ENCODE data around the gene POU4F3. TPM values are rescaled to one million over a fixed set of nuclear protein-coding genes. Genes with fewer than 3 reads are reported as not detected.

POU4F3 gene
- total RNA-seq, 1 donor from 2014 or later, result 0.18 TPM

DNA sequence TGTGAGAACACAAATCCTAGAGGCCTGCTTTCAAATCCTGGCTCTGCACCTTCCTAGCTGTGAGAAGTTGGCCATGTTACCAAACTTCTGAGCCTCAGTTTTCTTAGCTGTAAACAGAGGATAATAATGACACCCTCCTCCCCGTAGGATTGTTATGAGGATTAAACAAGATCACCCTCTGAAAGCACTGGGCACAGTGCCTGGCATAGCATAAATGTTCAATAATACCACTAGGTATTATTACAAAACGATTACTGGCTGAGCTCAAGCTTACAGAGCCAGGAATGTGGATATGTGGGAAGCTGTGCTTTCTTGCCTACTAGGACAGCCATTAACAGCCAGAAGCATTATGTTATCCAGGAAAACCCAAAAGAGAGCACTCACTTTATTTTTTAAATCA lies 30.8 kb upstream of the POU4F3 start:
- Histone ChIP-seq H2AFZ (ENCODE audit: low read depth, low read length) (no peak overlapping the region), H3K4me2 (ENCODE audit: low read length) (no peak overlapping the region), H3K4me3 (ENCODE audit: insufficient read depth, low read depth, low read length) (no peak overlapping the region), H3K79me2 (ENCODE audit: insufficient read depth, low read length) (no peaks in the 10 kb centered on the region), H3K27ac (ENCODE audit: low read depth, low read length) (no peak overlapping the region), H3K9me3 (ENCODE audit: insufficient read depth, low read depth, low read length) (no peaks in the 10 kb centered on the region), H3K27me3 (ENCODE audit: insufficient read depth, low read length) (peaks cover 19% of the 10 kb centered on the region), H3K4me1 (ENCODE audit: insufficient read depth, low read length) (no peaks in the 10 kb centered on the region), H4K20me1 (ENCODE audit: insufficient read depth, low read length) (no peaks in the 10 kb centered on the region), H3K9ac (ENCODE audit: low read length) (no peak overlapping the region), H3K36me3 (ENCODE audit: insufficient read depth, low read length) (no peaks in the 10 kb centered on the region)
- peaks cover 21% of the 10 kb centered on the region for H3K27me3 Mint-ChIP-seq (ENCODE audit: low read depth, unreplicated experiment)
- no peak for FAIRE-seq
- TF ChIP-seq EZH2 (IDR thresholded peaks at IDR 0.05; ENCODE audit: insufficient read depth, low read length), result no peak
- TF ChIP-seq, protein P1, sequence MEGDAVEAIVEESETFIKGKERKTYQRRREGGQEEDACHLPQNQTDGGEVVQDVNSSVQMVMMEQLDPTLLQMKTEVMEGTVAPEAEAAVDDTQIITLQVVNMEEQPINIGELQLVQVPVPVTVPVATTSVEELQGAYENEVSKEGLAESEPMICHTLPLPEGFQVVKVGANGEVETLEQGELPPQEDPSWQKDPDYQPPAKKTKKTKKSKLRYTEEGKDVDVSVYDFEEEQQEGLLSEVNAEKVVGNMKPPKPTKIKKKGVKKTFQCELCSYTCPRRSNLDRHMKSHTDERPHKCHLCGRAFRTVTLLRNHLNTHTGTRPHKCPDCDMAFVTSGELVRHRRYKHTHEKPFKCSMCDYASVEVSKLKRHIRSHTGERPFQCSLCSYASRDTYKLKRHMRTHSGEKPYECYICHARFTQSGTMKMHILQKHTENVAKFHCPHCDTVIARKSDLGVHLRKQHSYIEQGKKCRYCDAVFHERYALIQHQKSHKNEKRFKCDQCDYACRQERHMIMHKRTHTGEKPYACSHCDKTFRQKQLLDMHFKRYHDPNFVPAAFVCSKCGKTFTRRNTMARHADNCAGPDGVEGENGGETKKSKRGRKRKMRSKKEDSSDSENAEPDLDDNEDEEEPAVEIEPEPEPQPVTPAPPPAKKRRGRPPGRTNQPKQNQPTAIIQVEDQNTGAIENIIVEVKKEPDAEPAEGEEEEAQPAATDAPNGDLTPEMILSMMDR (IDR thresholded peaks at IDR 0.05; ENCODE audit: insufficient read depth, low read depth, low read length), result no peak
- no peak overlapping the region for H3K27ac Mint-ChIP-seq (ENCODE audit: unreplicated experiment)
- DNase-seq (ENCODE audit: low read depth), result no peak
- no peaks in the 10 kb centered on the region for H3K4me1 Mint-ChIP-seq (ENCODE audit: low read depth, unreplicated experiment)
- no peaks in the 10 kb centered on the region for H3K9me3 Mint-ChIP-seq (ENCODE audit: unreplicated experiment)
- H3K36me3 Mint-ChIP-seq (ENCODE audit: low read depth, unreplicated experiment), result no peaks in the 10 kb centered on the region
- H3K4me3 Mint-ChIP-seq (ENCODE audit: unreplicated experiment), result no peak overlapping the region

- FAIRE-seq (no peak), DNase-seq (ENCODE audit: low read depth) (no peak)
- H4K20me1 ChIP-seq (ENCODE audit: insufficient read depth, low read length), result no peaks in the 10 kb centered on the region
- H3K36me3 ChIP-seq (ENCODE audit: insufficient read depth, low read length), result no peaks in the 10 kb centered on the region
- no peaks in the 10 kb centered on the region for H3K79me2 ChIP-seq (ENCODE audit: insufficient read depth, low read length)
- H3K9me3 Mint-ChIP-seq (ENCODE audit: unreplicated experiment), result no peaks in the 10 kb centered on the region
- no peaks in the 10 kb centered on the region for H3K36me3 Mint-ChIP-seq (ENCODE audit: low read depth, unreplicated experiment)
- no peak overlapping the region for H2AFZ ChIP-seq (ENCODE audit: low read depth, low read length)
- no peak overlapping the region for H3K4me3 Mint-ChIP-seq (ENCODE audit: unreplicated experiment)
- no peaks in the 10 kb centered on the region for H3K4me1 ChIP-seq (ENCODE audit: insufficient read depth, low read length)
- H3K9ac ChIP-seq (ENCODE audit: low read length), result no peak overlapping the region
- H3K27ac Mint-ChIP-seq (ENCODE audit: unreplicated experiment), result no peak overlapping the region
- TF ChIP-seq EZH2 (IDR thresholded peaks at IDR 0.05; ENCODE audit: insufficient read depth, low read length), result no peak
- TF ChIP-seq, protein P1 (IDR thresholded peaks at IDR 0.05; ENCODE audit: insufficient read depth, low read depth, low read length), result no peak
- no peak overlapping the region for H3K27ac ChIP-seq (ENCODE audit: low read depth, low read length)
- H3K4me1 Mint-ChIP-seq (ENCODE audit: low read depth, unreplicated experiment), result no peaks in the 10 kb centered on the region
- peaks cover 21% of the 10 kb centered on the region for H3K27me3 ChIP-seq (ENCODE audit: insufficient read depth, low read length)
- H3K4me2 ChIP-seq (ENCODE audit: low read length), result no peak overlapping the region
- H3K9me3 ChIP-seq (ENCODE audit: insufficient read depth, low read depth, low read length), result no peaks in the 10 kb centered on the region
- no peak overlapping the region for H3K4me3 ChIP-seq (ENCODE audit: insufficient read depth, low read depth, low read length)
- peaks cover 34% of the 10 kb centered on the region for H3K27me3 Mint-ChIP-seq (ENCODE audit: low read depth, unreplicated experiment)
Measured at GRCh38 chr5:146310540-146310939, 28.1 kb upstream of the POU4F3 start.

- peaks cover 39% of the 10 kb centered on the region for H3K27me3 Mint-ChIP-seq (ENCODE audit: low read depth, unreplicated experiment)
- no peak for FAIRE-seq
- no peaks in the 10 kb centered on the region for H3K9me3 ChIP-seq (ENCODE audit: insufficient read depth, low read depth, low read length)
Measured at GRCh38 chr5:146311278-146311677, 27.4 kb upstream of the POU4F3 start.

More at GRCh38 chr5:146311278-146311677, 27.4 kb upstream of the POU4F3 start:
- H3K27ac Mint-ChIP-seq (ENCODE audit: unreplicated experiment), result no peak overlapping the region
- H3K4me1 Mint-ChIP-seq (ENCODE audit: low read depth, unreplicated experiment), result no peaks in the 10 kb centered on the region
- H3K36me3 ChIP-seq (ENCODE audit: insufficient read depth, low read length), result no peaks in the 10 kb centered on the region
- H3K27me3 ChIP-seq (ENCODE audit: insufficient read depth, low read length), result peaks cover 21% of the 10 kb centered on the region
- H3K4me3 ChIP-seq (ENCODE audit: insufficient read depth, low read depth, low read length), result no peak overlapping the region
- H3K36me3 Mint-ChIP-seq (ENCODE audit: low read depth, unreplicated experiment), result no peaks in the 10 kb centered on the region
- H3K9me3 Mint-ChIP-seq (ENCODE audit: unreplicated experiment), result no peaks in the 10 kb centered on the region
- H3K4me3 Mint-ChIP-seq (ENCODE audit: unreplicated experiment), result no peak overlapping the region
- H3K4me1 ChIP-seq (ENCODE audit: insufficient read depth, low read length), result no peaks in the 10 kb centered on the region
- no peak overlapping the region for H2AFZ ChIP-seq (ENCODE audit: low read depth, low read length)
- no peak for DNase-seq (ENCODE audit: low read depth)
- H4K20me1 ChIP-seq (ENCODE audit: insufficient read depth, low read length), result no peaks in the 10 kb centered on the region
- no peak overlapping the region for H3K4me2 ChIP-seq (ENCODE audit: low read length)
- H3K79me2 ChIP-seq (ENCODE audit: insufficient read depth, low read length), result no peaks in the 10 kb centered on the region
- H3K9ac ChIP-seq (ENCODE audit: low read length), result no peak overlapping the region
- no peak for TF ChIP-seq EZH2 (IDR thresholded peaks at IDR 0.05; ENCODE audit: insufficient read depth, low read length)
- TF ChIP-seq, protein P1 (IDR thresholded peaks at IDR 0.05; ENCODE audit: insufficient read depth, low read depth, low read length), result no peak
- H3K27ac ChIP-seq (ENCODE audit: low read depth, low read length), result no peak overlapping the region
